ENCODE measurements around the gene AHCYL2.

GRCh38 chr7:129278688-129279087, 53.9 kb downstream of the AHCYL2 start:
- TF ChIP-seq SUZ12 (IDR thresholded peaks at IDR 0.05): no peak
- no peak for TF ChIP-seq PKNOX1 (IDR thresholded peaks at IDR 0.05)
- no peak for TF ChIP-seq LEF1 (IDR thresholded peaks at IDR 0.05; ENCODE audit: borderline replicate concordance)
- no peak for TF ChIP-seq CTBP1 (IDR thresholded peaks at IDR 0.05; ENCODE audit: borderline replicate concordance)
- TF ChIP-seq FOXM1 (IDR thresholded peaks at IDR 0.05; ENCODE audit: borderline replicate concordance): no peak
- TF ChIP-seq ARNT (IDR thresholded peaks at IDR 0.05): no peak
- TF ChIP-seq SP1 (IDR thresholded peaks at IDR 0.05): no peak
- no peak for TF ChIP-seq TARDBP (IDR thresholded peaks at IDR 0.05)
- no peak for TF ChIP-seq ZNF384 (IDR thresholded peaks at IDR 0.05)
- no peak for TF ChIP-seq L3MBTL2 (conservative IDR thresholded peaks at IDR 0.05)
- no peak for TF ChIP-seq HDGF (IDR thresholded peaks at IDR 0.05; ENCODE audit: borderline replicate concordance)
- no peak for TF ChIP-seq ELF4 (IDR thresholded peaks at IDR 0.05)
- TF ChIP-seq BHLHE40 (IDR thresholded peaks at IDR 0.05; ENCODE audit: borderline replicate concordance): no peak
- no peak for TF ChIP-seq FOXK2 (IDR thresholded peaks at IDR 0.05)

Data from HEK293T (cell line).